Vagina (tissue), 2 donors: ENCODE results near the gene STK32A. TPM values are rescaled to one million over a fixed set of nuclear protein-coding genes. Genes with fewer than 3 reads are reported as not detected.

ENCODE experiments used
- DNase-seq, 2 donors: peaks; one replicate each; pipeline ENCODE4 v3.0.0-alpha.2; 2017; ENCODE audit errors: extremely low spot score in 2 of 2
- H3K27ac ChIP-seq: fragments of 200-600 bp; sonication (generic); one replicate; pipeline ENCODE4 v1.5.1; 2019
- H3K27me3 ChIP-seq: fragments of 200-600 bp; sonication (generic); one replicate; pipeline ENCODE4 v1.5.1; 2019
- H3K36me3 ChIP-seq, 2 donors: fragments of 200-600 bp; sonication (generic); one replicate each; pipeline ENCODE4 v1.5.1; 2017 to 2019
- H3K4me1 ChIP-seq: fragments of 200-600 bp; sonication (generic); one replicate; pipeline ENCODE4 v1.5.1; 2019
- H3K4me3 ChIP-seq, 2 donors: fragments of 200-600 bp; sonication (generic); 1 replicate in 1 of 2; 2 replicates in 1 of 2; pipeline ENCODE4 v1.5.1; 2016 to 2019
- H3K9me3 ChIP-seq: fragments of 200-600 bp; sonication (generic); one replicate; pipeline ENCODE4 v1.5.1; 2019
- CTCF ChIP-seq, 3 experiments: fragments of 450-650 bp in 2 of 3; fragments of 200-600 bp in 1 of 3; sonication (generic) in 1 of 3; IDR thresholded peaks; one replicate each; pipeline ENCODE4 v1.5.1; 2017 to 2019; ENCODE audit warnings: antibody characterized with exemption in 3 of 3, mild to moderate bottlenecking in 2 of 3, moderate library complexity in 2 of 3
- POLR2A ChIP-seq, 2 donors: fragments of 450-650 bp; IDR thresholded peaks; one replicate each; pipeline ENCODE4 v1.6.1; 2017; ENCODE audit warnings: antibody characterized with exemption in 2 of 2, mild to moderate bottlenecking in 2 of 2, moderate library complexity in 2 of 2
- POLR2AphosphoS5 ChIP-seq, 2 donors: sonication (generic); formaldehyde crosslinking; IDR thresholded peaks; one replicate each; pipeline ENCODE4 v1.9.0; 2017; ENCODE audit warnings: antibody characterized with exemption in 2 of 2, mild to moderate bottlenecking in 2 of 2, low read depth in 1 of 2; ENCODE audit not compliant: insufficient read depth in 1 of 2
- intact Hi-C: fragments of 100-400 bp; cut with DNase I; formaldehyde crosslinking; loops from one replicate; pipeline ENCODE4 v1.15.1; 2023
- total RNA-seq: library from RNA; depleted of rRNA; stranded (reverse); fragments of >200 nt; gene quantifications from one replicate; pipeline ENCODE4 v1.2.3, GENCODE V29; 2016

The STK32A gene
- total RNA-seq, 1 donor from 2014 or later: 1.5 TPM

DNA sequence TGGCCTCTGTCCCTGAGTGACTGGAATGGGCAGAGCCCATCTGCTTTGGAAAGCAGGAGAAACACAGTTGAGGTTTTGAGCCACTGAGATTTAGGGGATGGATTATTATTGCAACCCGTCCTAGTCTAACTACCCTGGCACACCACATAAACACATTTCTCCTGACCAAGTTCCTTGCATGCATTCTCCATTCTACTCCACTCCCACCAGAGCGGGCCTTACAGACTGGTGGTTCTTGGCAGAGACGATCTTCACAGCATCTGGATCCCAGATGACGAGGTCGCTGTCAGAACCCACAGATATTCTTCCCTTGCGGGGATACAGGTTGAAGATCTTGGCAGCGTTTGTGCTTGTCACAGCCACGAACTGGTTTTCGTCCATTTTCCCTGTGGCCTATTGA lies 164.0 kb downstream of the STK32A start:
- Histone ChIP-seq H3K27me3 (no peaks in the 10 kb centered on the region), H3K4me3 (no peak overlapping the region), H3K36me3 (peaks cover 0 to 28% of the 10 kb centered on the region in 2 donors), H3K9me3 (no peaks in the 10 kb centered on the region), H3K4me1 (peaks cover 12% of the 10 kb centered on the region), H3K27ac (no peak overlapping the region)
- DNase-seq: no peak
- TF ChIP-seq POLR2AphosphoS5 (IDR thresholded peaks at IDR 0.05; ENCODE audit: insufficient read depth in 1 of 2, low read depth in 1 of 2) (no peak), CTCF (IDR thresholded peaks at IDR 0.05) (no peak), POLR2A (IDR thresholded peaks at IDR 0.05) (no peak)
- intact Hi-C loops: no loop called here

- Histone ChIP-seq H3K4me3 (no peak overlapping the region), H3K4me1 (peaks cover 25% of the 10 kb centered on the region), H3K9me3 (no peaks in the 10 kb centered on the region), H3K27ac (no peak overlapping the region), H3K36me3 (peaks cover 0 to 26% of the 10 kb centered on the region in 2 donors), H3K27me3 (no peaks in the 10 kb centered on the region)
- intact Hi-C loops: loop anchor here (5.0 kb wide), 1 partner anchor 52 kb away; no protein-coding TSS in a partner anchor
- TF ChIP-seq CTCF (IDR thresholded peaks at IDR 0.05) (no peak), POLR2A (IDR thresholded peaks at IDR 0.05) (no peak), POLR2AphosphoS5 (IDR thresholded peaks at IDR 0.05; ENCODE audit: insufficient read depth in 1 of 2, low read depth in 1 of 2) (no peak)
- no peak for DNase-seq
These were observed 165.4 kb downstream of the STK32A start for GRCh38 chr5:147400126-147400809.

DNA sequence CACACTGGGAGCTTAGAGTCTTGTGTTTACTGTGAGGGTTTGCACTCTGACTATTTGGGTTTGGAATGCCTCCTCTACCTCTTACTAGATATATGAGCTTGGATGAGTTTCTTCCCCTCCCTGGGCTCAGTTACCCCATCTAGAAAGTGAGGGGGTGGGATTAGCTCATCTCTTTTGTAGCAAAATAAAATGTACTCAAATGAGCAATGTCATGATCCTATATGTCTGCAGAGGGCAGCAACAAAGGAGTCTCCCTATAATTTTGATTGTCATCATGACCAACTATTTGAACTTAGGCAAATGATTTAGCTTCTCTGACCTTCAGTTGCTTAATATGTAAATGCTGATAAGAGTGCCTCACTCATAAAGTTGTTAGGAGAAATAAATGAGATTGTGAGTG lies 166.1 kb downstream of the STK32A start:
- Histone ChIP-seq H3K36me3 (peaks cover 0 to 26% of the 10 kb centered on the region in 2 donors), H3K9me3 (no peaks in the 10 kb centered on the region), H3K27me3 (no peaks in the 10 kb centered on the region), H3K4me3 (no peak overlapping the region), H3K4me1 (peaks cover 25% of the 10 kb centered on the region), H3K27ac (no peak overlapping the region)
- TF ChIP-seq POLR2A (IDR thresholded peaks at IDR 0.05) (no peak), CTCF (IDR thresholded peaks at IDR 0.05) (no peak), POLR2AphosphoS5 (IDR thresholded peaks at IDR 0.05; ENCODE audit: insufficient read depth in 1 of 2, low read depth in 1 of 2) (no peak)
- intact Hi-C loops: loop anchor here (5.0 kb wide), 1 partner anchor 51 kb away; no protein-coding TSS in a partner anchor
- no peak for DNase-seq

- Histone ChIP-seq H3K9me3 (no peaks in the 10 kb centered on the region), H3K36me3 (peaks cover 0 to 26% of the 10 kb centered on the region in 2 donors), H3K27me3 (no peaks in the 10 kb centered on the region), H3K4me3 (no peak overlapping the region), H3K27ac (peak overlapping the region; percentile 98), H3K4me1 (peaks cover 25% of the 10 kb centered on the region)
- TF ChIP-seq POLR2AphosphoS5 (IDR thresholded peaks at IDR 0.05; ENCODE audit: insufficient read depth in 1 of 2, low read depth in 1 of 2): peak in 1 of 2 donors; percentile 74
- TF ChIP-seq POLR2A (IDR thresholded peaks at IDR 0.05): no peak
- TF ChIP-seq CTCF (IDR thresholded peaks at IDR 0.05): no peak
- intact Hi-C loops: loop anchor here (5.0 kb wide), 1 partner anchor 48 kb away; no protein-coding TSS in a partner anchor
- peak in 1 of 2 donors; percentile 96 for DNase-seq
These were observed 169.1 kb downstream of the STK32A start for GRCh38 chr5:147403651-147404640.
